ENCODE data around the gene DOLPP1.

The DOLPP1 gene

DNA sequence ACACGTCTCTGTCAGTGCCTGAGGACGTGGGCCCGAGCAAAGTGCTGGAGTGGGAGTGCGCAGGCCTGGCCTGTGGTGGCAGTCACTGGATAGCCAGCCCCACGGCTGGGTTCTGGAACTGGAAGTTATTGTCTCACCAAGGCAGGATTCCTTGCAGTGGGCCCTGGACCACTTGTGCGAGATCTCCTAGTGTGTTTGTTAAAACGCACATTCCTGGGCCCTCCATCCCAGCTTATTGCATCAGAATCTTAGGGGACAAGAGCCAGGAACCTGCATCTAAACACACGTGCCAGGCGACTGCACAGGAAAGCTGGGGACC, 57.2 kb downstream of the DOLPP1 start:
- ChIA-PET POLR2A (interaction anchor here (0.6 to 11.6 kb wide), 5 partner anchors 36 to 569 kb away, joined by 3 to 233 read pairs (median 28); partner anchors contain the start of gene IER5L), CTCF (interaction anchor here (0.9 to 24.0 kb wide), 26 partner anchors 12 to 646 kb away, joined by 3 to 735 read pairs (median 9); partner anchors contain the start of genes ASB6, C9orf50, CRAT and IER5L)

DNA sequence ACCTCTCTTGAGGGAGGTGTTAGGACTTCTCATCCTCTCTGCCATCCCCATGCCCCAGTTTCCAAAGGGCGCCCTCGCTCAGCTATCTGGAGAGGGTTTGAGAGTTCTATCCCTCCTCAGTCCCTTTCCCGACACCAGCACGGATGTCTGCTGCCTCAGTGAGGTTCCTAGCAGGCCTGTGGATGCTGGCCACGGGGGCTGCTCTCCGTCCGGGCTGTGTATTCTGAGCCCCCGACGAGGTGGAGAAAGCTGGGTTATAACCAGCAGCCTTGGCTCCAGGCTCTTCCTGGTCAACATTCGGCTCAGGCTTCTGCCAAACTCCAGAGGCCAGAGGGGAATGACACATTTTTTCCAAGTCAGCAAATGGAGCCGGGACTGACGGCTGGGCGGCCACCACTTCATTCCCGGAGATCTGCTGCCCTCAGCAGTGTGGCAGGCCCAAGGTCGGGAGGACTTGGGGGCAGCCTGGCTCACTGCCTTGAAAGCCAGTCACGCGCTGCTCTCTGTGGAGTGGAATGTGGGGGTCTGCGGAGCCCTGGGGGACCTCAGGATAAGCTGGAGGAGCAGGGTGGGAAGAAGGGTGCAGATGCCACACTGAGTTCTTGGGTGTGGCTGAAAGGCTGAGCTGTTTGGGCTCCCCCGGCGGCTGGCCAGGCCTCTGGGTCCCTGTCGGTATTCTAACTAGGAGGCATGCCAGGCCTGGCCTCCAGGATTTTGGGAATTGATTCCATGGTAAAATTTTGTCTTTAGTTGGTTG, 57.7 kb downstream of the DOLPP1 start:
- TF ChIP-seq, protein P1, sequence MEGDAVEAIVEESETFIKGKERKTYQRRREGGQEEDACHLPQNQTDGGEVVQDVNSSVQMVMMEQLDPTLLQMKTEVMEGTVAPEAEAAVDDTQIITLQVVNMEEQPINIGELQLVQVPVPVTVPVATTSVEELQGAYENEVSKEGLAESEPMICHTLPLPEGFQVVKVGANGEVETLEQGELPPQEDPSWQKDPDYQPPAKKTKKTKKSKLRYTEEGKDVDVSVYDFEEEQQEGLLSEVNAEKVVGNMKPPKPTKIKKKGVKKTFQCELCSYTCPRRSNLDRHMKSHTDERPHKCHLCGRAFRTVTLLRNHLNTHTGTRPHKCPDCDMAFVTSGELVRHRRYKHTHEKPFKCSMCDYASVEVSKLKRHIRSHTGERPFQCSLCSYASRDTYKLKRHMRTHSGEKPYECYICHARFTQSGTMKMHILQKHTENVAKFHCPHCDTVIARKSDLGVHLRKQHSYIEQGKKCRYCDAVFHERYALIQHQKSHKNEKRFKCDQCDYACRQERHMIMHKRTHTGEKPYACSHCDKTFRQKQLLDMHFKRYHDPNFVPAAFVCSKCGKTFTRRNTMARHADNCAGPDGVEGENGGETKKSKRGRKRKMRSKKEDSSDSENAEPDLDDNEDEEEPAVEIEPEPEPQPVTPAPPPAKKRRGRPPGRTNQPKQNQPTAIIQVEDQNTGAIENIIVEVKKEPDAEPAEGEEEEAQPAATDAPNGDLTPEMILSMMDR (IDR thresholded peaks at IDR 0.05; ENCODE audit: insufficient read depth, low read length, missing control alignments), result no peak
- ChIA-PET POLR2A (interaction anchor here (0.6 to 11.6 kb wide), 12 partner anchors 28 to 568 kb away, joined by 3 to 233 read pairs (median 6); partner anchors contain the start of genes C9orf50 and IER5L), CTCF (interaction anchor here (0.7 to 24.0 kb wide), 48 partner anchors 8 to 652 kb away, joined by 3 to 735 read pairs (median 6); partner anchors contain the start of genes ASB6, C9orf50, CRAT and IER5L)
- H3K4me3 ChIP-seq (ENCODE audit: low read depth, low read length), result no peak overlapping the region
- DNase-seq (ENCODE audit: low read depth, low spot score), result no peak

More for the DNA sequence above, 57.2 kb downstream of the DOLPP1 start:
- H3K4me3 ChIP-seq (ENCODE audit: low read depth, low read length), result no peak overlapping the region
- TF ChIP-seq, protein P1 (IDR thresholded peaks at IDR 0.05; ENCODE audit: insufficient read depth, low read length, missing control alignments), result no peak
- no peak for DNase-seq (ENCODE audit: low read depth, low spot score)

DNA sequence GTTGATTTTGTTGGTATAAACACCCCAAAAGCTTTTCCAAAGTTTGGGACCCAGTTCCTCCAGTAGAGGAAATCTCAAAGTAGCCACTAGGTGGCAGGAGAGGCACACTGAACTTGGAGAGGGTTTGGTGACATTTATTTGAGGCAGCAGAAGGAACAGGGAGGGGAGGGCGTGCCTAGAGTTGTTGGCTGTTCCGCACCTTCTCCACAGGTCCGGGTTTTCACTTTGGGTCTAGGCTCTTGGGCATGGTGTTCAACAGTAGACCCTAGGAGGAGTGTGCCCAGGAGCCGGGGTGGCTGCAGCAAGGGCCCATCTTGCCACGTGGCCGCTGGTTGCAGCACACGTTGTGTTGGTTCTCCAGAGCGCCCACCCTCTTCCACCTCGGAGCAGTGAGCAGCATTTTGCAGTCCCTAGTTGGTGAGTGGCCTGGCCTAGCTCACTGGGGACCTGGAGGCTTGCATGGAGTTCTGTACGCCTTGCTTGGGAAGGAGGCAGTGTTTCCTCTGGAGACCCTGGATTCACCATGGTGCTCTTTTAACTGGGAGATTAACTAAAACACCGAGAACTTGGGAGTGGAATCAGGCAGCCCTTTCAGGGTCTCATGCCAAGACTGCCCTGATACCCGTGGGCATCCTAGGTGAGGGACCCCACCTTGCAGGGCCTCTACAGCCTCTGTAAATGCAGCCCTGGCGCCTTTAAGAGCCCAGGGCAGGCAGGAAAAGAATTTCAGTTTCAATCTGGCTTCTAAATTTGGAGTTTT, 58.5 kb downstream of the DOLPP1 start:
- peak overlapping the region; percentile 57 for H3K4me3 ChIP-seq (ENCODE audit: low read depth, low read length)
- POLR2A ChIA-PET, result interaction anchor here (0.6 to 11.6 kb wide), 26 partner anchors 8 to 502 kb away, joined by 3 to 233 read pairs (median 4); partner anchors contain the start of genes C9orf50, CRAT, IER5L and NTMT1
- CTCF ChIA-PET, result interaction anchor here (0.6 to 24.0 kb wide), 55 partner anchors 8 to 651 kb away, joined by 3 to 735 read pairs (median 5); partner anchors contain the start of genes ASB6, C9orf50, CRAT and IER5L
- no peak for DNase-seq (ENCODE audit: low read depth, low spot score)
- TF ChIP-seq, protein P1 (IDR thresholded peaks at IDR 0.05; ENCODE audit: insufficient read depth, low read length, missing control alignments), result peak; percentile 68

DNA sequence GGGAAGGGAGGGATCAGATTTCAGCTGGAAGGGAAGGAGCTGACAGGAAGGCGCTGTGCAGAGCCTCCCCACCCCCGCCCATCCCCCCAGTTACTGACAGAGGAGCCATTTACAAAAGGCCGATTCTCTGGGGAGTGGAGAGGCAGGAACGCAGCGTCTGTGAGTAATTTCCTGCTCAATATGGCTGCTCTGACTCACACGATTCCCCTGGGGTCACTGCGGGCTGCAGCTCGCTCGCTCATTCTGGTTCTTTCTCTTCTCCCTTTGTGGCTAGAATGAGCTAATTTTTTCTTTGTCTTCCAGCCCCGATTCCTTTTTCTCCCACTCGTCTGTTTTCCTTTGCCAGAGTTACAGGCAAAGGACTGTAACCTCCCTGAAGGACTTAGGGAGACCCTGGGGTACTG, 59.1 kb downstream of the DOLPP1 start:
- TF ChIP-seq, protein P1 (IDR thresholded peaks at IDR 0.05; ENCODE audit: insufficient read depth, low read length, missing control alignments), result no peak
- peak overlapping the region; percentile 50 for H3K4me3 ChIP-seq (ENCODE audit: low read depth, low read length)
- DNase-seq (ENCODE audit: low read depth, low spot score), result peak; percentile 99
- ChIA-PET CTCF (interaction anchor here (0.6 to 24.0 kb wide), 29 partner anchors 9 to 650 kb away, joined by 3 to 735 read pairs (median 7); partner anchors contain the start of genes ASB6, C9orf50, IER5L and NTMT1), POLR2A (interaction anchor here (0.6 to 11.6 kb wide), 23 partner anchors 9 to 501 kb away, joined by 3 to 233 read pairs (median 5); partner anchors contain the start of genes C9orf50, CRAT, IER5L and NTMT1)

Measured in AG04449 (cell line).